ACC112 (cell line): Measurements from ENCODE around the gene TMCC1.

Experiments used
- H2AFZ ChIP-seq: fragments of 200-600 bp; sonication (generic); one replicate; pipeline ENCODE4 v1.6.0; 2017; ENCODE audit warnings: antibody characterized with exemption, low read length; ENCODE audit not compliant: unreplicated experiment
- H3K27ac ChIP-seq: fragments of 200-600 bp; sonication (generic); 2 replicates; pipeline ENCODE4 v1.5.1; 2014; ENCODE audit warnings: low read depth, mild to moderate bottlenecking, antibody characterized with exemption, low read length, moderate library complexity
- H3K27me3 ChIP-seq: fragments of 200-600 bp; sonication (generic); 2 replicates; pipeline ENCODE4 v1.6.1; 2014; ENCODE audit warnings: mild to moderate bottlenecking, antibody characterized with exemption, low read length, moderate library complexity, mixed read lengths; ENCODE audit not compliant: insufficient read depth
- H3K36me3 ChIP-seq: fragments of 200-600 bp; sonication (generic); 2 replicates; pipeline ENCODE4 v1.6.1; 2016; ENCODE audit warnings: mild to moderate bottlenecking, antibody characterized with exemption, low read length, moderate library complexity, mixed read lengths; ENCODE audit not compliant: insufficient read depth
- H3K4me1 ChIP-seq: fragments of 200-600 bp; sonication (generic); one replicate; pipeline ENCODE4 v1.6.1; 2016; ENCODE audit warnings: low read length, mixed read lengths; ENCODE audit not compliant: insufficient read depth, unreplicated experiment, control insufficient read depth
- H3K4me3 ChIP-seq: fragments of 200-600 bp; sonication (generic); 2 replicates; pipeline ENCODE4 v1.5.1; 2014; ENCODE audit warnings: mild to moderate bottlenecking, low read depth, low read length
- H3K79me2 ChIP-seq: fragments of 200-600 bp; sonication (generic); one replicate; pipeline ENCODE4 v1.6.0; 2016; ENCODE audit warnings: low read length; ENCODE audit not compliant: control insufficient read depth, unreplicated experiment, insufficient read depth

Gene TMCC1

GRCh38 chr3:129734449-129734848, 159.1 kb downstream of the TMCC1 start:
- Histone ChIP-seq H3K27me3 (no peaks in the 10 kb centered on the region), H3K27ac (no peak overlapping the region), H3K79me2 (no peaks in the 10 kb centered on the region), H3K4me1 (no peaks in the 10 kb centered on the region), H3K4me3 (no peak overlapping the region), H2AFZ (no peak overlapping the region), H3K36me3 (no peaks in the 10 kb centered on the region)

- H2AFZ ChIP-seq = no peak overlapping the region
- no peak overlapping the region for H3K27ac ChIP-seq
- no peaks in the 10 kb centered on the region for H3K79me2 ChIP-seq
Measured at GRCh38 chr3:129732200-129732876, 161.2 kb downstream of the TMCC1 start.

GRCh38 chr3:129727707-129728106, 165.8 kb downstream of the TMCC1 start:
- Histone ChIP-seq H3K79me2 (no peaks in the 10 kb centered on the region), H3K27ac (no peak overlapping the region), H2AFZ (no peak overlapping the region), H3K4me1 (peaks cover 19% of the 10 kb centered on the region), H3K27me3 (no peaks in the 10 kb centered on the region), H3K4me3 (no peak overlapping the region), H3K36me3 (no peaks in the 10 kb centered on the region)

More at GRCh38 chr3:129732200-129732876, 161.2 kb downstream of the TMCC1 start:
- Histone ChIP-seq H3K4me3 (no peak overlapping the region), H3K27me3 (no peaks in the 10 kb centered on the region), H3K36me3 (no peaks in the 10 kb centered on the region), H3K4me1 (no peaks in the 10 kb centered on the region)

- H3K27me3 ChIP-seq = no peaks in the 10 kb centered on the region
- H3K36me3 ChIP-seq = no peaks in the 10 kb centered on the region
- H3K4me1 ChIP-seq = peaks cover 21% of the 10 kb centered on the region
- H3K27ac ChIP-seq = peak overlapping the region; percentile 66
- peak overlapping the region; percentile 59 for H3K4me3 ChIP-seq
- H3K79me2 ChIP-seq = no peaks in the 10 kb centered on the region
- no peak overlapping the region for H2AFZ ChIP-seq
Measured at GRCh38 chr3:129723558-129724324, 169.8 kb downstream of the TMCC1 start.

- Histone ChIP-seq H3K4me3 (no peak overlapping the region), H3K36me3 (no peaks in the 10 kb centered on the region), H3K27ac (no peak overlapping the region), H3K79me2 (no peaks in the 10 kb centered on the region), H3K4me1 (peaks cover 21% of the 10 kb centered on the region), H3K27me3 (no peaks in the 10 kb centered on the region), H2AFZ (no peak overlapping the region)
Measured at GRCh38 chr3:129722527-129722926, 171.0 kb downstream of the TMCC1 start.

- H3K4me1 ChIP-seq = peaks cover 7% of the 10 kb centered on the region
Measured at GRCh38 chr3:129718201-129718600, 175.3 kb downstream of the TMCC1 start.

GRCh38 chr3:129715854-129716253, 177.7 kb downstream of the TMCC1 start:
- no peak overlapping the region for H3K4me3 ChIP-seq
- no peak overlapping the region for H3K27ac ChIP-seq
- no peak overlapping the region for H2AFZ ChIP-seq
- H3K27me3 ChIP-seq = no peaks in the 10 kb centered on the region
- H3K79me2 ChIP-seq = no peaks in the 10 kb centered on the region
- no peaks in the 10 kb centered on the region for H3K36me3 ChIP-seq
- H3K4me1 ChIP-seq = no peaks in the 10 kb centered on the region

More at GRCh38 chr3:129718201-129718600, 175.3 kb downstream of the TMCC1 start:
- no peaks in the 10 kb centered on the region for H3K79me2 ChIP-seq
- H3K27ac ChIP-seq = no peak overlapping the region
- no peak overlapping the region for H3K4me3 ChIP-seq
- no peak overlapping the region for H2AFZ ChIP-seq
- no peaks in the 10 kb centered on the region for H3K36me3 ChIP-seq
- no peaks in the 10 kb centered on the region for H3K27me3 ChIP-seq

GRCh38 chr3:129708328-129708861, 185.1 kb downstream of the TMCC1 start:
- Histone ChIP-seq H3K4me3 (no peak overlapping the region), H3K36me3 (no peaks in the 10 kb centered on the region), H3K79me2 (no peaks in the 10 kb centered on the region), H3K4me1 (no peaks in the 10 kb centered on the region), H2AFZ (no peak overlapping the region), H3K27me3 (no peaks in the 10 kb centered on the region), H3K27ac (no peak overlapping the region)

GRCh38 chr3:129705274-129705673, 188.2 kb downstream of the TMCC1 start:
- H3K79me2 ChIP-seq = no peaks in the 10 kb centered on the region
- no peak overlapping the region for H2AFZ ChIP-seq
- no peaks in the 10 kb centered on the region for H3K36me3 ChIP-seq
- H3K27me3 ChIP-seq = no peaks in the 10 kb centered on the region
- no peak overlapping the region for H3K4me3 ChIP-seq
- no peaks in the 10 kb centered on the region for H3K4me1 ChIP-seq
- H3K27ac ChIP-seq = no peak overlapping the region

- no peaks in the 10 kb centered on the region for H3K79me2 ChIP-seq
- no peak overlapping the region for H3K4me3 ChIP-seq
- no peak overlapping the region for H2AFZ ChIP-seq
- H3K27ac ChIP-seq = no peak overlapping the region
- no peaks in the 10 kb centered on the region for H3K27me3 ChIP-seq
- H3K4me1 ChIP-seq = no peaks in the 10 kb centered on the region
- H3K36me3 ChIP-seq = no peaks in the 10 kb centered on the region
Measured at GRCh38 chr3:129703913-129704312, 189.6 kb downstream of the TMCC1 start.
